GM19193 (cell line): Measurements from ENCODE around the gene CTU1.

Experiments
- POLR2A ChIP-seq: IDR thresholded peaks from 4 replicates; pipeline ENCODE4 v1.6.1; 2011; ENCODE audit not compliant: insufficient read depth, insufficient read length; ENCODE audit errors: extremely low read depth

Gene CTU1

DNA sequence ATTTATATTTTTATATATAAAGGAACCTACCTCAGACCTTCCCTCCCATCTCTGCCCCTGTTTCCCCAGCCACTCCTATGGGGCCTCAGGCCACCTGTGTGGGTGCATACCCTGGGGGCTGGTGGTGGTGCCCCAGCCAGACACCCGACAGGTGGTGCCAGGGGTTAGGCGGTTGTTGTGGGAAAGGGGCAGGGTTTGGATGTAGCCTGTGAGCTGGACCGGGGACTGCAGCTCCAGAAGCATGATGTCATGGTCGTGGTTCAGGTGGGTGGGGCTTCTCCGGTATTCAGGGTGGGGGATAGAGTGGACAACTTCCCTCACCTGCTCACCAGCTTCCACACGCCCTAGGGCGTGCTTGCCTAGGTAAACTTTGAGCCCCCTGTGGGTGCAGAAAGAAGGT is 48.5 kb downstream of the CTU1 start:
- TF ChIP-seq POLR2A = no peak

DNA sequence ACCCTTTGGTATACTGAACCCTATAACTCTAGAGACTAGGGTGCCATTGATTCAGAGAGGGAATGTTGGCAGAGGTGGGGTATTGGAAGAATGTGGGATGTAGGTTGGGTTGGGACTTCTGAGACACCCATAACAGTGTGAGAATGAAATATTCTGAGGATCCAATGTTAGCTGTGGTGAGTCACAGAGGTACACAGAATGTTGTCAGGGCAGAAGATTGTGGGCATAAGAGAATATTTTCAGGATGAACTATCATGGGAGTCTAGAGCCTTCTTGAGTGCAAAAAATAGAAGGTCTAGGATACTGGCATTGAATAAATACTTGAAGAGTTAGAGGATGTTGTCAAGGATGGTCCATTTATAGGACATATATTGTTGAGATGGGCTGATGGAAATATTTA is 52.3 kb downstream of the CTU1 start:
- TF ChIP-seq POLR2A = no peak
